Stimulated activated CD8-positive, alpha-beta memory T cell treated with anti-CD3 and anti-CD28 coated beads, Interleukin-4, amount 100 ng/mL, for 4 hours (primary cell): ENCODE data around the gene GAS6.
"Not testable (repeated sequence)": the region's sequence is repeated elsewhere in the genome, so short reads cannot be mapped to it uniquely, and the experiment has no call there.

Source experiments
- DNase-seq, 2 donors: peaks; one replicate each; pipeline ENCODE4 v3.0.0-alpha.2; 2020; ENCODE audit warnings: low read depth in 2 of 2, low spot score in 1 of 2

Gene GAS6

DNA sequence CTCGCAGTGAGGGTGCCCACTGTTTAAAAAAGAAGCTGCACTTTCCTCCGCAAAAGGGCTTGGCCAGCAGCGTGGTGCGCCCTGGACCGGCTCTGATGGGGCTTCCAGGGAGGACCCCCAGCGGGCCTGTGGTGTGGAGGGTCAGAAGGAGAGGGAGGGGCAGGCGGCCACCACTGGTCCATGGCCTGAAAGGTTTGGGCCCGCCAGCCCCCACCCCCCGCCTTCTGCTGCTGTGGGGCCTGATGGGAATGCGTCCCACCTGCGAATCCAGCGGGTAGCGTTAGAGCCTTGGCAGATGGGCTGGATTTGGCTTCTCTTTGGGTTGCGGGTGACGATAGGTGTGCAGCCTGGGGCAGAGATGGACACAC is 70.2 kb downstream of the GAS6 start:
- DNase-seq: no peak

GRCh38 chr13:113792886-113793717 is 70.8 kb downstream of the GAS6 start:
- DNase-seq: no peak

- DNase-seq: no peak
Measured at GRCh38 chr13:113792236-113792770, 71.6 kb downstream of the GAS6 start.

- DNase-seq: no peak
Measured at GRCh38 chr13:113791761-113792160, 72.1 kb downstream of the GAS6 start.

- DNase-seq: no peak
Measured at GRCh38 chr13:113791226-113791625, 72.7 kb downstream of the GAS6 start.

- not testable (repeated sequence) for DNase-seq
Measured at GRCh38 chr13:113789931-113790330, 73.9 kb downstream of the GAS6 start.

DNA sequence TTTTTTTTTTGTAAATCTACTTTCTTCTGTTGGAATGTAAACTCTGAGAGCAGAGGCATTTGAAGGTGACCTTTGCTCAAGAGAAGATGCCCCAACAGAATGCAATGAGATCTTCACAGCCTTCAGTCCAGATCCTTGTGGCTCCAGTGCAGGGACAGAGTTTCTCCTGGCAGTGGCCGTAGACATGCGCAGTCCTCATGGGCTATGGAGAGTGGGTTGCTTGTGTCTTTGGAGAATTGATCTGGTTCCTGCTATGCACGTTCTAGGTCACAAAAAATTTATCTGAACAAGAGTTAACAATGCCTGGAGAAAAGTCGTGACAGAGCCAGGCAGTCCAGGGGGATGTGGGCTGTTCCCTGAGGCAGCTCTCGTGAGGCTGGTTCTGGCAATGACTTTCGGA is 74.7 kb downstream of the GAS6 start:
- no peak for DNase-seq

DNA sequence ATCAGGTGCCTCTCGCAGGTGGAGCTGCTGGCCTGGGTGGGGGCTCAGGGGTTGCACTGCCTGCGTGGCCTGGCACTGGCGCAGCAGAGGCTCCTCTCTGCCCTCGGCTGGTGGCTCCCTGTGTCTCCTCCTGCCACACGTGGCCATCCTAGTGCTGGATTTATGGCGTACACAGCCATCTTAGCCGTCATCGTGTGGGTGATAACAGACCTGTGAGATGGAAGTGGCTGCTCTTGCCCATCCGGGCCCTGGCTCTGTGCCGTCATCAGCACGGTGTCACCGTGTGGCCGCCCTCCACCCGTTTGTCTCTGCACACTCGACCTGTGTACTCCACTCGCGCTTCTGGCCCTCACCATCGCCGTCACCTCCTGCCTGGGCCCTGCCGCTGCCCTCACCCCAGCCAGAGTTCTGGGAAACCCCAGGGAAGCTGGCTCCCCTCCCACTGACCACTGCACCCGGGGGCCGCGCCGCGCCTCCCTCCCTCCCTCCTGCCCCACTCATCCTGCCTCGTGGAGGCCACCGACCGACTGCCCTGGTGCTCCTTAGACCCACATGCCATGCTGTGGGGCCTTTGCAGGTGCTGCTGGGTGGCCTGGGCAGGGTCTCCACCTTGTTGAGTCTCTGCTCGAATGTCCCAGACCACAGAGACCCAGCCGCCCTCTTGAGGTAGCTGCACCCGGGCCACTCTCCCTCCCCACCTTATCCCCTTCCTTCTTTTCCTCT is 75.3 kb downstream of the GAS6 start:
- DNase-seq: no peak

GRCh38 chr13:113787694-113788093 is 76.2 kb downstream of the GAS6 start:
- no peak for DNase-seq

GRCh38 chr13:113786262-113786841 is 77.5 kb downstream of the GAS6 start:
- DNase-seq: no peak

DNA sequence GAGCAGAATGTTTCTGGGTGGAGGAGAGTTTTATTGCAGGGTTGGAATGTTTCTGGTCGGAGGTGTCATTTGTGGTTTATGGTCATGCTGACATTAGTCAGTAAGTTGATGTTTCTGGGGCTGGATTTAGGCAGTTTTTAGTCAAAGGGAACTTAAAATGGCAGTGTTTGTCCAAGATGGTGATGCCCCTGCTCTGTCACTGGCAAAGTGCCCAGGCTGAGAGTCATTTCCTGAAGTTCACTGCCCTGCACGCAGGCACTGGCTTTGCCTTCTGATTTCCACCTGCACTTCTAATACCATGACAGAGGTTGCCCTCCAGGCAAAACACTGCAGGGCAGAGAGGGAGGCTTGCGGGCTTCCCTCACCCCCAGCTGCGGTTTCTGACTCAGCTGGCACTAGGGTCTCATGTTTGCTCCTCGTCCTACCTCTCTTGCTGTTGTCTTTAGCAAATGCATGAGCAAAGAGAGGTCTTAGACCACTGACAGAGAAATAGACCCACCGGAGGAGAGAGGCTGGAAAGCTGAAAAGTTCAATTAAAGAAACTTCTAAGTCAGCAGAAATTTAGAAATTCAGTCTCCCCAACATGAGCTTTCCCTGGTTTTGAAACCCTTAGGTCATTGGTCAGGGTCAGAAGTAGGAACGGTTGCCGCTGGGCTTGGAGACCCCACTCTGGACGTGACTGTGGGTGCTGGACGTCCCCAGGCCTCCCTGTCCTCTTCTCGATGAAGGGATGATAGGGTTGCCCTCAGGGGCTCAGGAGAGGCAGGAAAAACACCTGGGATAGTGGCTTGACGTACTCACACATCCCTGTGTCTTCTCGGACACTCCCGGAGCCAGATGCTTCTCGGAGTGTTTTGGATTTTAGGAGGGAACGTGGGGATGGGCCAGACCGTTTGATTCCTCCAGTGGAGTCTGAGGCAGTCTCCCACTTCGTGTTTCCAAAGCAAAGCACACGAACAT is 78.5 kb downstream of the GAS6 start:
- DNase-seq: no peak

DNA sequence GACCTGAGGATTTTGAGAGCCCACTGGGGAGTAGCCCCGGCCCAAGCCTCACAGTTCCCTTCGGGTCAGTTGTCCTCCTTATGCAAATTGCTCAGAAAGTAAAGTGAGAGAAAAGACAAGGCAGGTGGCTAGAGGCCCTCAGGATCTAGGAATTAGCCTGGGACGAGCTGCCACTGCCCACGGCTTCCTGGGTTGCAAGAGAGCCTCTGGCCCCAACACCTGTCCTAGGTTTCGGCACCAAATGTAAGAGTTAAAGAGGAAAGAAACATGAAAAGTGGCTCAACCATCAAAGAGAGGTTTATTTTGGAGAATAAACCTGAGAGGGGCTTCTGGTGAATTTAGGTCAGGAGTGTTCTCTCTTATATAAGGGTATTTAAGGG is 79.2 kb downstream of the GAS6 start:
- no peak for DNase-seq

GRCh38 chr13:113783966-113784644 is 79.8 kb downstream of the GAS6 start:
- DNase-seq: no peak

DNA sequence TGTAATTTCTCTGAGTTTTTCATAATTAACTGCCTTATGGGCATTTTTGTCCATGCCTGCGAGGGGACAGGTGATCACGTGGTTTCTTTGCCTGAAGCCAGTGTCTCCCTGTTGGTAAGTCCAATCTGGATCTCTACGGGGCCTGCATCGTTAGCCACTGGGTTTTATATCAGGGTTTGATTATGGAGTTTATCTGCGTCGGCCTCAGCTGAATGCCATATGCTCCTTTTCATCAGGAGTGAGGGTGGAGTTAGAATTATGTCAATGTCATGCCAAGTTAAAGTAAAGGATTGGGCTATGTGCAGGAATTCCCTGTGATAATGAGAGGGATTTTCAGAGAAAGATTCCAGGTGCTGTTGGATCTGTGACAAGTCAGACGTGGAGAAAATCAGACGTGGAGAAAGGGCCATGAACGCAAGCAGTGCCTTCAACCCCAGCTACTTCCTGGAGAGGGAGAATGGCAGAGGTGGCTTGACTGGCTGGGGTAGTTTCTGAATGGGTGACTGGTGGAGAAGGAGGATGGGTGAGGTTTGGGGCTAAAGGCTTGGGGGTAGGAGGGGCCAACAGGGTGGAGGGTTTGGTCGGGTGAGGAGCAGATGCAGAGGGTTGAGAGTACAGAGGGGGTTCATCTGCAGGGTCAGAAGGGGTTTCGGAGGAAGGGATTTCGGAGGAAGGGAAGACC is 80.5 kb downstream of the GAS6 start:
- no peak for DNase-seq

DNA sequence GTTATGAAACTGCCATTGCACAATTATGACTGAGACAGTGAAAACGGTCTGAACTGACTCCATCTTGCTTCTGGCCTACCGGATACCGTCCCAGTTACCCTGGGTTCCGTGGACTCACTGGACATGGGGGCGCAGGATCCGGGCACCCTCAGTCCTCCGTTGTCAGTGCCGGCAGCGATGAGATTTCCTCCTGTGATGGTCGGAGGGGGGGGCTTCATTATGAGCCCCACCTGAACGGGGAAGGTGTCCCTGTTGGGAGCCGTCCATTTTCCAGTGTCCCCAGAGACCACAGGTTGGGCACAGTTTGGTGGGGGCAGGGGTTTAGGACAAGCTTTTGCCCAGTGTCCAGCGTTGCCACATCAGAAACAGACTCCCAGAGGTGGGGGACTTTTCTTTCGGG is 81.4 kb downstream of the GAS6 start:
- DNase-seq: no peak

DNA sequence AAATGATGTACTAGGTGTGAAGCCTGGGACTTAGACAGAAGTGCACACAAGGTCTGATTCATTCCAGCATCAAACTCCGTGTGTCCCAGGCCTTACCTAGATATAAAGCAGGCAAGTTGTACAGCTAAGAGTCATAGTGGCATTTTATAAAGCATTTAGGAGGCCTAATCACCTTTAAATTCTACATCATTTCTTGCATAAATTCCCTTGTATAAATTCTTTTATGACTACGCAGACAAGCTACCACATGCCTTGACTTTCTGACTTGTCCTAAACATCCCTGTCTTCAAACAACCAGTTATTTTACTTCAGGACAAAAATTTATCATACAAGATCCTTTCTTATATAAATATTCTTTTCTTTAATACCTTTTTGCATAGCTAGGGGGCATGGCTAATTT is 82.3 kb downstream of the GAS6 start:
- no peak for DNase-seq

DNA sequence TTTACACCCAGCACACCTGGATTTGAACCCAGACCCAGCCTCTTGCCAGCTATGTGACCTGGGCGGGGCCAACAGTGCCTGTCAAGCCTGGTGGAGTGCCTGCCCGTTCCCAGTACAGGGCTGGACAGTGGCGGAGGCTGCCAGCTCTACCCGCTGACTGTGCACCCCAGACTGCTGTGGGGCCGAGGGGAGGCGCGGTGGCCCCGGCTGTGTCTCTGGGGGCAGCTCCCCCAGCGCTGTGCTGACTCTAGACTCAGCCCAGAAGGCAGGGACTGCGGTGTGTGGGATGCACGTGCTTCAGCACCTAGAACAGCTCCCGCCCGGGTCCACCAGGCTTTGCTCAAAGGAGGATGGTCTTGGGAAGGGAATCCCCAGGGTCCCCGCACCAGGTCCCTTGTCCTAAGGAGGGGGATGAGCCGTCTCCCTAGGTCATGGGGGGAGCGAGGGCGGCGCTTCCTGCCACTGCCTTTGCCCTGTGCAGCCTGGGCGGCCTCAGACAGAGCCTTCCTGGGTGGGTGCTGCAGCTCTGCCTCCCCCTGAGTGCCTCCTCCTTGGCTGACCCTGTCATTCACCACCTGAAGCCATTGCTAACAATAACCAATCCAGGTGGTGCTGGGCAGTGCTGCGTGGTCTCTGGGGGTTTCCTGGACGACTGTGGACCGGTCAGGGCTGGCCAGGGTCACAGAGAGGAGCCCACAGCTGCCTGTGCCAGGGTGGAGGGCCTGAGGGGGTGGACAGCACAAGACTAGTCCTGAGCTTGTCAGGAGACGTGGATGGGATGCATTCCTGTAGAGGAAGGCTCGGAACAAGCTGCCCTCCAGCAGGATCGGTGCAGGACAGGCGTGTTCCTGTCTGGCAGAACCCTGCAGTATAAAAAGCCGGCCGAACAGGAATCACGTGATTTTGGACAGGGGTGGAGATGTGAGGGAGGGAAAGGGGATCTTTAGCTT is 86.3 kb downstream of the GAS6 start:
- DNase-seq: no peak

DNA sequence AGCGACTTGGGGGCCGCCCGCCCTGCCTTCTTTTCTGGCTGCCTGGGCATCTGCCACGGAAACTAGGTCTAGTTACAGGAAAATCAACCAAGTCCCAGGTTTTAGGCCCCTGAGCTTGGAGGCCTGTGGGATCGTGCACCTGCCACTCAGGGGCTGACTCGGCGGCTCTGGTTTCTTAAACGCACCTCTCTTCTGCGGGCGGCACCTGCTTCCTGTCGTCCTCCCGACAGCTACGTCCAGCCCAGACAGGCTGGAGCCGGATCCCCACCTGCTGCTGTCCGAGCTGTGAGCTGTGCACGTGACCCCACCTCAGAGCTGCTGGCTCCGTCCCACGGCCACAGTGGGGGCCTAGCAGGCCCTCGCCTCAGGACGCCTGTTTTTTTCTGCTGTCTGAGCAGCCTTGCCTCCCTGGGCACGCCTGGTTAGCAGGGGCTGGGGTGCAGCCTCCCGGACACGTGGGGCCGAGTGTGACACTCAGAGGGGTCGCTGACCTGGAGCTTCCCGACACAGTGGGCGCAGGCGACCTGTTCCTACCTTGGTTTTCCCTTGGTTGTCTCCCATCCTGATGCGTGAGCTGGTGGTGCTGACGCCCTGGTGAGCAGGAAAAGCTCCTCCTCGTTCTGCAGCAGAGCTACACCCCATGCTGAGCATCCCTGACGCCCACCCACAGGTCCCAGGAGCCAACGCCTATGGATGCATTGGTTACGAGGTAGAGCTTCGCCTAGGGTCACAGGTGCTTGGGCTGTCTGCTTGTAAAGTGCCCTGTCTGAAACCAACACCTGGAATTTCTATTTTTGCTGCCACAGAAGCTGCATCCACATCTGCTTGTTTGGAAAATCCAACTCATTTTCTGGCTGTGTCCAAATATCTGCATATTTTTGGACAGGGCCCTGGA is 87.4 kb downstream of the GAS6 start:
- DNase-seq: no peak
